Measurements from ENCODE around the gene PCGF3.

- TF ChIP-seq CTCF (IDR thresholded peaks at IDR 0.05; ENCODE audit: insufficient read depth, low read length, poor library complexity, severe bottlenecking) (no peak), EZH2phosphoT487 (conservative IDR thresholded peaks at IDR 0.05; ENCODE audit: low read length) (no peak)
Observed at GRCh38 chr4:788006-788635, 82.5 kb downstream of the PCGF3 start.
